ENCODE data around the gene BBS5.

DNA sequence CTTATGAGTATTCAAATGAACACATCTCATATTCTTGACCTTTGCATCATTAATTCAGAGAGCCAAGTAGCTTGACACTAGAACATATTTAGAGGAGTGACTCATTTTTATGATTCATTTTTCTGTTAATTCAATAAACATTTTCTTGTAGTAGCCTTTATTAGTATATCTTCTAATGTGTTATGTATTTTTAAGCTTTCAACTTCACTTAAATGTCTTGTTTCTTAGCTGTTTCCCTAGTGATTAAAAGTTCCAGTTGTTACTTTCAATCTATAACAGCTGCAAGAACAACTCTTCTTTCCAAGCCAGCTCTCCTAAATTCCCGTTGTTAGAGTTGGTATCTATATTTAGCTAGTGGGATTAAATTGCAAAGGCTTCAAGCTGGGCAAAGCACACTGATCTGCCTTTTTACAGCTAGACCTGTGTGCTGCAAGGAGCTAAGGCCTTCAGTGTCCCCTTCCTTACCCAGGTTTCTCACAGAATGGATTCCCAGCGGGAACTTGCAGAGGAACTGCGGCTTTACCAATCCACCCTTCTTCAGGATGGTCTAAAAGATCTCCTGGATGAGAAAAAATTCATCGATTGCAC, 30.1 kb downstream of the BBS5 start, which contains the start of gene KLHL41:
- TF ChIP-seq EZH2 (IDR thresholded peaks at IDR 0.05; ENCODE audit: low read depth, unreplicated experiment) = no peak
- no peak for TF ChIP-seq CREB1 (CRISPR knock-in tag; IDR thresholded peaks at IDR 0.05; ENCODE audit: low read depth)
- TF ChIP-seq, protein P1, sequence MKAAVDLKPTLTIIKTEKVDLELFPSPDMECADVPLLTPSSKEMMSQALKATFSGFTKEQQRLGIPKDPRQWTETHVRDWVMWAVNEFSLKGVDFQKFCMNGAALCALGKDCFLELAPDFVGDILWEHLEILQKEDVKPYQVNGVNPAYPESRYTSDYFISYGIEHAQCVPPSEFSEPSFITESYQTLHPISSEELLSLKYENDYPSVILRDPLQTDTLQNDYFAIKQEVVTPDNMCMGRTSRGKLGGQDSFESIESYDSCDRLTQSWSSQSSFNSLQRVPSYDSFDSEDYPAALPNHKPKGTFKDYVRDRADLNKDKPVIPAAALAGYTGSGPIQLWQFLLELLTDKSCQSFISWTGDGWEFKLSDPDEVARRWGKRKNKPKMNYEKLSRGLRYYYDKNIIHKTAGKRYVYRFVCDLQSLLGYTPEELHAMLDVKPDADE (IDR thresholded peaks at IDR 0.05) = no peak
- TF ChIP-seq, protein P2, sequence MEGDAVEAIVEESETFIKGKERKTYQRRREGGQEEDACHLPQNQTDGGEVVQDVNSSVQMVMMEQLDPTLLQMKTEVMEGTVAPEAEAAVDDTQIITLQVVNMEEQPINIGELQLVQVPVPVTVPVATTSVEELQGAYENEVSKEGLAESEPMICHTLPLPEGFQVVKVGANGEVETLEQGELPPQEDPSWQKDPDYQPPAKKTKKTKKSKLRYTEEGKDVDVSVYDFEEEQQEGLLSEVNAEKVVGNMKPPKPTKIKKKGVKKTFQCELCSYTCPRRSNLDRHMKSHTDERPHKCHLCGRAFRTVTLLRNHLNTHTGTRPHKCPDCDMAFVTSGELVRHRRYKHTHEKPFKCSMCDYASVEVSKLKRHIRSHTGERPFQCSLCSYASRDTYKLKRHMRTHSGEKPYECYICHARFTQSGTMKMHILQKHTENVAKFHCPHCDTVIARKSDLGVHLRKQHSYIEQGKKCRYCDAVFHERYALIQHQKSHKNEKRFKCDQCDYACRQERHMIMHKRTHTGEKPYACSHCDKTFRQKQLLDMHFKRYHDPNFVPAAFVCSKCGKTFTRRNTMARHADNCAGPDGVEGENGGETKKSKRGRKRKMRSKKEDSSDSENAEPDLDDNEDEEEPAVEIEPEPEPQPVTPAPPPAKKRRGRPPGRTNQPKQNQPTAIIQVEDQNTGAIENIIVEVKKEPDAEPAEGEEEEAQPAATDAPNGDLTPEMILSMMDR (conservative IDR thresholded peaks at IDR 0.05; ENCODE audit: low read depth in 2 of 2) = no peak
- no peak for TF ChIP-seq POLR2AphosphoS5 (IDR thresholded peaks at IDR 0.05; ENCODE audit: low read depth)
- TF ChIP-seq EZH2phosphoT487 (IDR thresholded peaks at IDR 0.05; ENCODE audit: unreplicated experiment) = no peak
- TF ChIP-seq ZNF114 (CRISPR knock-in tag; IDR thresholded peaks at IDR 0.05) = no peak
- TF ChIP-seq NANOG (IDR thresholded peaks at IDR 0.05; ENCODE audit: borderline replicate concordance) = no peak
- TF ChIP-seq, protein P3, sequence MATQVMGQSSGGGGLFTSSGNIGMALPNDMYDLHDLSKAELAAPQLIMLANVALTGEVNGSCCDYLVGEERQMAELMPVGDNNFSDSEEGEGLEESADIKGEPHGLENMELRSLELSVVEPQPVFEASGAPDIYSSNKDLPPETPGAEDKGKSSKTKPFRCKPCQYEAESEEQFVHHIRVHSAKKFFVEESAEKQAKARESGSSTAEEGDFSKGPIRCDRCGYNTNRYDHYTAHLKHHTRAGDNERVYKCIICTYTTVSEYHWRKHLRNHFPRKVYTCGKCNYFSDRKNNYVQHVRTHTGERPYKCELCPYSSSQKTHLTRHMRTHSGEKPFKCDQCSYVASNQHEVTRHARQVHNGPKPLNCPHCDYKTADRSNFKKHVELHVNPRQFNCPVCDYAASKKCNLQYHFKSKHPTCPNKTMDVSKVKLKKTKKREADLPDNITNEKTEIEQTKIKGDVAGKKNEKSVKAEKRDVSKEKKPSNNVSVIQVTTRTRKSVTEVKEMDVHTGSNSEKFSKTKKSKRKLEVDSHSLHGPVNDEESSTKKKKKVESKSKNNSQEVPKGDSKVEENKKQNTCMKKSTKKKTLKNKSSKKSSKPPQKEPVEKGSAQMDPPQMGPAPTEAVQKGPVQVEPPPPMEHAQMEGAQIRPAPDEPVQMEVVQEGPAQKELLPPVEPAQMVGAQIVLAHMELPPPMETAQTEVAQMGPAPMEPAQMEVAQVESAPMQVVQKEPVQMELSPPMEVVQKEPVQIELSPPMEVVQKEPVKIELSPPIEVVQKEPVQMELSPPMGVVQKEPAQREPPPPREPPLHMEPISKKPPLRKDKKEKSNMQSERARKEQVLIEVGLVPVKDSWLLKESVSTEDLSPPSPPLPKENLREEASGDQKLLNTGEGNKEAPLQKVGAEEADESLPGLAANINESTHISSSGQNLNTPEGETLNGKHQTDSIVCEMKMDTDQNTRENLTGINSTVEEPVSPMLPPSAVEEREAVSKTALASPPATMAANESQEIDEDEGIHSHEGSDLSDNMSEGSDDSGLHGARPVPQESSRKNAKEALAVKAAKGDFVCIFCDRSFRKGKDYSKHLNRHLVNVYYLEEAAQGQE (IDR thresholded peaks at IDR 0.05; ENCODE audit: unreplicated experiment) = no peak
- TF ChIP-seq STAT1 (IDR thresholded peaks at IDR 0.05; ENCODE audit: unreplicated experiment) = no peak
- TF ChIP-seq JUNB (IDR thresholded peaks at IDR 0.05; ENCODE audit: unreplicated experiment) = no peak
- no peak for TF ChIP-seq ZNF331 (CRISPR knock-in tag; IDR thresholded peaks at IDR 0.05; ENCODE audit: low read depth)

Measured in GM23338 (cell line).